Kidney epithelial cell (primary cell): ENCODE data around the gene KRTAP10-8. TPM values are rescaled to one million over a fixed set of nuclear protein-coding genes. Genes with fewer than 3 reads are reported as not detected.
"Not testable (repeated sequence)": the region's sequence is repeated elsewhere in the genome, so short reads cannot be mapped to it uniquely, and the experiment has no call there.

Source experiments
- DNase-seq: peaks from one replicate; pipeline ENCODE4 v3.0.0-alpha.2; 2010; ENCODE audit warnings: low read depth
- H3K27me3 ChIP-seq: 2 replicates; pipeline ENCODE4 v1.6.0; 2011; ENCODE audit warnings: low read length; ENCODE audit not compliant: control insufficient read depth, insufficient read depth
- H3K36me3 ChIP-seq: 2 replicates; pipeline ENCODE4 v1.5.1; 2011; ENCODE audit warnings: low read length; ENCODE audit not compliant: control insufficient read depth, insufficient read depth
- H3K4me3 ChIP-seq: 2 replicates; pipeline ENCODE4 v1.5.1; 2011; ENCODE audit warnings: low read depth, mild to moderate bottlenecking, control low read depth, low read length
- total RNA-seq: library from RNA; depleted of rRNA; stranded (reverse); fragments of >200 nt; gene quantifications from 2 replicates; pipeline ENCODE4 v1.2.3, GENCODE V29; 2015
- TF ChIP-seq, protein P1 (sequence below): IDR thresholded peaks from 2 replicates; pipeline ENCODE4 v1.5.1; 2011; ENCODE audit warnings: mild to moderate bottlenecking, moderate library complexity, low read length, control low read depth, inconsistent platforms; ENCODE audit not compliant: insufficient read depth, poor library complexity, severe bottlenecking

Gene KRTAP10-8
- total RNA-seq, 1 donor from 2014 or later: not detected

DNA sequence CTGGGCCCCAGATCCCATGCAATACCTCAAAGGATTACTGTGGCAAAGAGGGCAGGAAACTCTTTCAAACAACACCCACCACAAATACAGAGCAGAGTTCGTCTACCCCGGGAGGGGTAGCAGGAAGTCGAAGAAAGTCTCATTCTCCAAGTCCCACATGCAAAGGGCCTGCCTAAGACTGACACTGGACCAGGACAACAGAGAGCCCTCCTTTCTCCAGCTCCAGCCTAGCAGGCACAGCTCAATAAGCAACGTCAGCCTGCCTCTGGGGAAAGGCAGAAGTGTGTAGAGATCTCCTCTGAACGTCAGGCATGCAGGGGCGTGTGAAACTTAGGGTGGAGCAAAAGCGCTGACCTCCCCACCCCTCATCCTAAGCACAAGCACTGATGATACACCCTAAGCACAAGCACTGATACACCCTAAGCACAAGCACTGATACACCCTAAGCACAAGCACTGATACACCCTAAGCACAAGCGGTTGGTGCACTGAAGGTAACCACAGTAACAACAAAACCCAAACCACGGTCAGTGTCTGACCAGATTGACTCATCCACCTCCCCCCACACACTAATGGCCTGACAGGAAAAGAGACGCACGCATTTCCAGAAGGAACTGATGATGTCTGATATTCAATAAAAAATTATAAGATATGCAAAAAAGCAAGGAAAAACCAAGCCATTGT is 47.2 kb downstream of the KRTAP10-8 start:
- Histone ChIP-seq H3K27me3 (no peaks in the 10 kb centered on the region), H3K4me3 (no peak overlapping the region), H3K36me3 (no peaks in the 10 kb centered on the region)
- DNase-seq: no peak
- TF ChIP-seq, protein P1, sequence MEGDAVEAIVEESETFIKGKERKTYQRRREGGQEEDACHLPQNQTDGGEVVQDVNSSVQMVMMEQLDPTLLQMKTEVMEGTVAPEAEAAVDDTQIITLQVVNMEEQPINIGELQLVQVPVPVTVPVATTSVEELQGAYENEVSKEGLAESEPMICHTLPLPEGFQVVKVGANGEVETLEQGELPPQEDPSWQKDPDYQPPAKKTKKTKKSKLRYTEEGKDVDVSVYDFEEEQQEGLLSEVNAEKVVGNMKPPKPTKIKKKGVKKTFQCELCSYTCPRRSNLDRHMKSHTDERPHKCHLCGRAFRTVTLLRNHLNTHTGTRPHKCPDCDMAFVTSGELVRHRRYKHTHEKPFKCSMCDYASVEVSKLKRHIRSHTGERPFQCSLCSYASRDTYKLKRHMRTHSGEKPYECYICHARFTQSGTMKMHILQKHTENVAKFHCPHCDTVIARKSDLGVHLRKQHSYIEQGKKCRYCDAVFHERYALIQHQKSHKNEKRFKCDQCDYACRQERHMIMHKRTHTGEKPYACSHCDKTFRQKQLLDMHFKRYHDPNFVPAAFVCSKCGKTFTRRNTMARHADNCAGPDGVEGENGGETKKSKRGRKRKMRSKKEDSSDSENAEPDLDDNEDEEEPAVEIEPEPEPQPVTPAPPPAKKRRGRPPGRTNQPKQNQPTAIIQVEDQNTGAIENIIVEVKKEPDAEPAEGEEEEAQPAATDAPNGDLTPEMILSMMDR: no peak

DNA sequence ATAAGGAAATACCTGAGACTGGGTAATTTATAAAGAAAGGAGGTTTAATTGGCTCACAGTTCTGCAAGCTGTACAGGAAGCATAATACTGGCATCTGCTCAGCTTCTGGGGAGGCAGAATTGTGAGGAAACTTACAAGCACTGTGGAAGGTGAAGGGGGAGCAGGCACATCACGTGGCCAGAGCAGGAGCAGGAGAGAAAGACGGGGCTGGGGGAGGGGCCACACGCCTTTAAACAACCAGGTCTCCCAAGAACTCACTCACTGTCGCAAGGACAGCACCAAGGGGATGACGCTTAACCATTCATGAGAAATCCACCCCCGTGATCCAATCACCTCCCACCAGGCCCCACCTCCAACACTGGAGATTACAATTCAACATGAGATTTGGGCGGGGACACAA is 49.7 kb downstream of the KRTAP10-8 start:
- DNase-seq, H3K4me3 ChIP-seq, H3K27me3 ChIP-seq, H3K36me3 ChIP-seq: not testable (repeated sequence)

Other genes with a start within 250 kb of the KRTAP10-8 start
- 3.4 and 3.6 TPM in 2 replicates for gene LRRC3, start 156.6 kb upstream of the KRTAP10-8 start, total RNA-seq
- gene KRTAP10-1, start 71.9 kb upstream of the KRTAP10-8 start, total RNA-seq: not detected in 2 replicates
- not detected in 2 replicates for gene KRTAP10-2, start 60.6 kb upstream of the KRTAP10-8 start, total RNA-seq
- gene KRTAP10-3, start 53.3 kb upstream of the KRTAP10-8 start, total RNA-seq: not detected in 2 replicates
- not detected in 2 replicates for gene KRTAP10-4, start 38.4 kb upstream of the KRTAP10-8 start, total RNA-seq
- not detected in 2 replicates for gene KRTAP10-5, start 31.5 kb upstream of the KRTAP10-8 start, total RNA-seq
- not detected in 2 replicates for gene KRTAP10-6, start 19.6 kb upstream of the KRTAP10-8 start, total RNA-seq
- gene KRTAP10-7, start 11.5 kb upstream of the KRTAP10-8 start, total RNA-seq: not detected in 2 replicates
- not detected in 2 replicates for gene KRTAP10-9, start 15.0 kb downstream of the KRTAP10-8 start, total RNA-seq
- not detected in 2 replicates for gene KRTAP10-10, start 25.3 kb downstream of the KRTAP10-8 start, total RNA-seq
- gene KRTAP10-11, start 34.3 kb downstream of the KRTAP10-8 start, total RNA-seq: not detected in 2 replicates
- gene KRTAP12-4, start 42.6 kb downstream of the KRTAP10-8 start, total RNA-seq: not detected in 2 replicates
- not detected in 2 replicates for gene KRTAP12-3, start 45.9 kb downstream of the KRTAP10-8 start, total RNA-seq
- not detected in 2 replicates for gene KRTAP12-2, start 54.8 kb downstream of the KRTAP10-8 start, total RNA-seq
- not detected in 2 replicates for gene KRTAP12-1, start 70.1 kb downstream of the KRTAP10-8 start, total RNA-seq
- gene KRTAP10-12, start 85.1 kb downstream of the KRTAP10-8 start, total RNA-seq: not detected in 2 replicates
- gene TSPEAR, start 99.5 kb downstream of the KRTAP10-8 start, total RNA-seq: not detected in 2 replicates
- 39.5 and 40.6 TPM in 2 replicates for gene UBE2G2, start 189.7 kb downstream of the KRTAP10-8 start, total RNA-seq
- 60.9 and 61.7 TPM in 2 replicates for gene SUMO3, start 206.0 kb downstream of the KRTAP10-8 start, total RNA-seq